Smooth muscle cell (in vitro differentiated cells): ENCODE results near the gene MICB. TPM values are rescaled to one million over a fixed set of nuclear protein-coding genes. Genes with fewer than 3 reads are reported as not detected.

Source experiments
- DNase-seq: peaks from one replicate; lab custom pipeline; 2025; ENCODE audit not compliant: unreplicated experiment; lab: John Stamatoyannopoulos, UW
- H2AFZ ChIP-seq: fragments of 200-600 bp; sonication (generic); 2 replicates; pipeline ENCODE4 v1.6.0; 2016; ENCODE audit warnings: antibody characterized with exemption, low read depth, mild to moderate bottlenecking
- H3F3A ChIP-seq: fragments of 200-600 bp; sonication (generic); 2 replicates; pipeline ENCODE4 v1.6.0; 2017; ENCODE audit warnings: antibody characterized with exemption, low read depth
- H3K27ac ChIP-seq: fragments of 200-600 bp; sonication (generic); 2 replicates; pipeline ENCODE4 v1.5.1; 2016; ENCODE audit warnings: low read depth, mild to moderate bottlenecking
- H3K27me3 ChIP-seq: fragments of 200-600 bp; sonication (generic); 2 replicates; pipeline ENCODE4 v1.6.1; 2016; ENCODE audit warnings: low read depth, mild to moderate bottlenecking
- H3K36me3 ChIP-seq: fragments of 200-600 bp; sonication (generic); 2 replicates; pipeline ENCODE4 v1.5.1; 2016; ENCODE audit warnings: low read depth
- H3K4me1 ChIP-seq: fragments of 200-600 bp; sonication (generic); 2 replicates; pipeline ENCODE4 v1.5.1; 2016; ENCODE audit warnings: low read depth
- H3K4me2 ChIP-seq: fragments of 200-600 bp; sonication (generic); 2 replicates; pipeline ENCODE4 v1.6.0; 2016; ENCODE audit warnings: mild to moderate bottlenecking
- H3K4me3 ChIP-seq: fragments of 200-600 bp; sonication (generic); 2 replicates; pipeline ENCODE4 v1.5.1; 2016; ENCODE audit warnings: mild to moderate bottlenecking
- H3K79me2 ChIP-seq: fragments of 200-600 bp; sonication (generic); 2 replicates; pipeline ENCODE4 v1.6.0; 2016; ENCODE audit warnings: low read depth, mild to moderate bottlenecking
- H3K9ac ChIP-seq: fragments of 200-600 bp; sonication (generic); 2 replicates; pipeline ENCODE4 v1.6.0; 2016; ENCODE audit warnings: low read depth
- H3K9me3 ChIP-seq: fragments of 200-600 bp; sonication (generic); replicated peaks from 2 replicates; pipeline ENCODE4 v1.5.1; 2016; ENCODE audit warnings: low read depth
- H4K20me1 ChIP-seq: fragments of 200-600 bp; sonication (generic); 2 replicates; pipeline ENCODE4 v1.6.0; 2016; ENCODE audit warnings: low read depth
- WGBS: methylation state at CpG from one replicate; pipeline ENCODE4 v1.1.7; 2016; ENCODE audit warnings: low lambda C conversion rate; 5-methylcytosine and 5-hydroxymethylcytosine counted together
- polyA plus RNA-seq: library from polyadenylated mRNA; unstranded; fragments of >200 nt; fragmentation: Nextera tagmentation; extraction: Ambion mirVana; gene quantifications from 2 replicates; pipeline ENCODE4 v1.2.1, GENCODE V29; 2016
- total RNA-seq: library from RNA; depleted of rRNA; stranded (reverse); fragments of >200 nt; gene quantifications from 2 replicates; pipeline ENCODE4 v1.2.3, GENCODE V29; 2014
- TF ChIP-seq, protein P1 (sequence below): fragments of 200-600 bp; sonication (generic); IDR thresholded peaks from 2 replicates; pipeline ENCODE4 v1.5.1; 2017; ENCODE audit warnings: borderline replicate concordance, mild to moderate bottlenecking, antibody characterized with exemption; ENCODE audit not compliant: insufficient read depth, poor library complexity, severe bottlenecking

MICB gene
- total and polyA plus RNA-seq, 2 experiments from 2014 or later: 2.4 to 2.9 TPM

GRCh38 chr6:31479151-31479932 lies 18.6 kb upstream of the MICB start:
- no peaks in the 10 kb centered on the region for H3K9me3 ChIP-seq
- no peaks in the 10 kb centered on the region for H4K20me1 ChIP-seq
- H3K27me3 ChIP-seq: peaks cover 8% of the 10 kb centered on the region
- H3F3A ChIP-seq: no peaks in the 10 kb centered on the region
- no peak overlapping the region for H3K9ac ChIP-seq
- H3K36me3 ChIP-seq: no peaks in the 10 kb centered on the region
- no peak overlapping the region for H3K4me2 ChIP-seq
- no peak for DNase-seq
- H3K4me3 ChIP-seq: no peak overlapping the region
- no peak overlapping the region for H3K27ac ChIP-seq
- no peak overlapping the region for H2AFZ ChIP-seq
- TF ChIP-seq, protein P1, sequence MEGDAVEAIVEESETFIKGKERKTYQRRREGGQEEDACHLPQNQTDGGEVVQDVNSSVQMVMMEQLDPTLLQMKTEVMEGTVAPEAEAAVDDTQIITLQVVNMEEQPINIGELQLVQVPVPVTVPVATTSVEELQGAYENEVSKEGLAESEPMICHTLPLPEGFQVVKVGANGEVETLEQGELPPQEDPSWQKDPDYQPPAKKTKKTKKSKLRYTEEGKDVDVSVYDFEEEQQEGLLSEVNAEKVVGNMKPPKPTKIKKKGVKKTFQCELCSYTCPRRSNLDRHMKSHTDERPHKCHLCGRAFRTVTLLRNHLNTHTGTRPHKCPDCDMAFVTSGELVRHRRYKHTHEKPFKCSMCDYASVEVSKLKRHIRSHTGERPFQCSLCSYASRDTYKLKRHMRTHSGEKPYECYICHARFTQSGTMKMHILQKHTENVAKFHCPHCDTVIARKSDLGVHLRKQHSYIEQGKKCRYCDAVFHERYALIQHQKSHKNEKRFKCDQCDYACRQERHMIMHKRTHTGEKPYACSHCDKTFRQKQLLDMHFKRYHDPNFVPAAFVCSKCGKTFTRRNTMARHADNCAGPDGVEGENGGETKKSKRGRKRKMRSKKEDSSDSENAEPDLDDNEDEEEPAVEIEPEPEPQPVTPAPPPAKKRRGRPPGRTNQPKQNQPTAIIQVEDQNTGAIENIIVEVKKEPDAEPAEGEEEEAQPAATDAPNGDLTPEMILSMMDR: no peak
- no peaks in the 10 kb centered on the region for H3K79me2 ChIP-seq
- no peaks in the 10 kb centered on the region for H3K4me1 ChIP-seq
- 75% methylated on average over 5 of the region's 5 CpGs for WGBS

DNA sequence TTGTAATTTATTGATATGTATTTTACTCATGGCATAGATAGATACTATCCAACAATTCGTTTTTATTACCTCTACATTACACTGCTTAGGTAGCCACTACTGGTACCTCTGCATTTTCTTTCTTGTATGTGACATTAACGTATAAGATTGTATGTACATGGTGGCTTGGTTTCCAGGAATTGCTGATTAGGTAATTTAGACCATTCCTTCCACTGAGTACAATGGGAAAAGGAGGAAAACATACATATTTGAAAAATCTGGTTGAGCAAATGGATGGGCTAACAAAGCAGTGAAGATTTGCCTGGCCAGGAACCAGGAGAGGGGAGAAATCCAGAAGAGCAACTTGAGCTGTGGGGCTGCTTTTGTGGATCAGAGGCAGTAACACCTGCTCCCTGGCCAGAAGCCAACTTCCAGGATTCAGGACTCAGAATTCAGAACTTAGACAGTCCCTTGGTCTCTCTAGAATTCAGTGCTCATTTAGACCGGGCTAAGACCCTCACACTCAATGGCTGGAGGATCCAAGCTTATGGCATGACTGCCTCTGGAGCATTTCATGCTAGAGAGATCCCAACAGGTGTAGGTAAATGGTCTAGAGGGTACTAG lies 17.9 kb upstream of the MICB start:
- H3K27me3 ChIP-seq: peaks cover 8% of the 10 kb centered on the region
- 65% methylated on average over 3 of the region's 3 CpGs for WGBS
- no peaks in the 10 kb centered on the region for H4K20me1 ChIP-seq
- H3K4me1 ChIP-seq: no peaks in the 10 kb centered on the region
- TF ChIP-seq, protein P1: no peak
- H3K9me3 ChIP-seq: no peaks in the 10 kb centered on the region
- no peaks in the 10 kb centered on the region for H3K36me3 ChIP-seq
- no peak overlapping the region for H3K27ac ChIP-seq
- H3K4me2 ChIP-seq: no peak overlapping the region
- no peak overlapping the region for H3K4me3 ChIP-seq
- no peaks in the 10 kb centered on the region for H3F3A ChIP-seq
- H3K79me2 ChIP-seq: no peaks in the 10 kb centered on the region
- no peak overlapping the region for H3K9ac ChIP-seq
- H2AFZ ChIP-seq: no peak overlapping the region
- DNase-seq: no peak

DNA sequence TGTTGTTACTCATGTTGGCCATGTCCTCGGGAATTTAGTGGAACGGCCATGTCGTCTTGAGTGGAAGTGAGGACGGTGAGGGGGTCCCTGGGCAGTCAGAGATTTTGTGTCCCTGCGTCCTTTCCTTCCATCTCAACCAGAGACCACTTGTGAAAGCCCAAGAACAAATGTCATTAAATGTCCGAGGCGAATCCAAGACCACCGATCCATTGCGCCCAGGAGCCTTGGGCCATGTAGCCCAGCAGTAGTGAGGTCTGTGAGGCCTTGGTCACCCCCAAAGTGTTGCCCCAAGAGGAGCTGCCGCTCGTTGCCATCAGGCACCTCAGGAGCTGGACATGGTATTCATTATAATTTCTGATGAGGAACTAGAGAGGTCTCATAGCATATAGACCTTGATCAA lies 17.4 kb upstream of the MICB start:
- Histone ChIP-seq H3K27me3 (peaks cover 8% of the 10 kb centered on the region), H3F3A (no peaks in the 10 kb centered on the region), H2AFZ (no peak overlapping the region), H3K9me3 (no peaks in the 10 kb centered on the region), H4K20me1 (no peaks in the 10 kb centered on the region), H3K36me3 (no peaks in the 10 kb centered on the region), H3K79me2 (no peaks in the 10 kb centered on the region), H3K27ac (no peak overlapping the region), H3K4me3 (no peak overlapping the region), H3K4me2 (no peak overlapping the region), H3K4me1 (no peaks in the 10 kb centered on the region), H3K9ac (no peak overlapping the region)
- TF ChIP-seq, protein P1: no peak
- no peak for DNase-seq
- WGBS: 86% methylated on average over 11 of the region's 11 CpGs

- WGBS: 85% methylated on average over 2 of the region's 2 CpGs
- Histone ChIP-seq H4K20me1 (no peaks in the 10 kb centered on the region), H3K4me3 (no peak overlapping the region), H3F3A (no peaks in the 10 kb centered on the region), H3K36me3 (no peaks in the 10 kb centered on the region), H3K27me3 (peaks cover 8% of the 10 kb centered on the region), H3K79me2 (no peaks in the 10 kb centered on the region), H3K9ac (no peak overlapping the region), H3K27ac (no peak overlapping the region), H3K4me2 (no peak overlapping the region), H3K4me1 (no peaks in the 10 kb centered on the region), H3K9me3 (no peaks in the 10 kb centered on the region), H2AFZ (no peak overlapping the region)
- TF ChIP-seq, protein P1: no peak
- no peak for DNase-seq
These were observed 14.6 kb upstream of the MICB start for GRCh38 chr6:31483392-31483791.
